Measurements from ENCODE around the gene VWA8. TPM values are rescaled to one million over a fixed set of nuclear protein-coding genes. Genes with fewer than 3 reads are reported as not detected.

Gene VWA8
- total and polyA plus RNA-seq, 2 of the 8 experiments (the other 6 are each of a cell fraction or from before 2014, with no cell fraction given), result 5.9 to 19.6 TPM

GRCh38 chr13:41578371-41578770 is 382.5 kb downstream of the VWA8 start:
- Histone ChIP-seq H3K56ac (replicated peaks; ENCODE audit: insufficient read length, low read depth, low read length) (no peak overlapping the region), H3K36me3 (ENCODE audit: control insufficient read depth in 2 of 4, insufficient read depth in 4 of 4, low read length in 3 of 4) (no peaks in the 10 kb centered on the region), H2BK15ac (ENCODE audit: low read length) (no peak overlapping the region), H2AK5ac (ENCODE audit: low read depth, low read length) (no peak overlapping the region), H3K23ac (ENCODE audit: insufficient read length) (no peak overlapping the region), H2BK12ac (ENCODE audit: low read depth, low read length) (no peak overlapping the region), H4K91ac (replicated peaks; ENCODE audit: insufficient read length, low read length) (no peak overlapping the region), H3K79me1 (ENCODE audit: low read depth, low read length) (no peaks in the 10 kb centered on the region), H4K20me1 (replicated peaks in 1 of 2; ENCODE audit: control insufficient read depth in 1 of 2, insufficient read depth in 2 of 2, low read length in 2 of 2) (no peaks in the 10 kb centered on the region), H3K27ac (ENCODE audit: low read depth, low read length) (no peak overlapping the region), H3K14ac (ENCODE audit: insufficient read length) (no peak overlapping the region), H3K79me2 (ENCODE audit: control insufficient read depth in 1 of 2, insufficient read depth in 2 of 2, low read length in 2 of 2) (no peaks in the 10 kb centered on the region), H2BK20ac (ENCODE audit: low read length) (no peak overlapping the region), H3K27me3 (replicated peaks in 1 of 4; ENCODE audit: control insufficient read depth in 3 of 4, extremely low read depth in 1 of 4, insufficient read depth in 3 of 4, low read length in 3 of 4) (no peaks in the 10 kb centered on the region), H3K23me2 (ENCODE audit: low read depth, low read length) (no peaks in the 10 kb centered on the region), H3K4me3 (ENCODE audit: extremely low read depth in 1 of 4, insufficient read depth in 2 of 4, low read depth in 3 of 4, low read length in 4 of 4) (no peak overlapping the region), H3K4me1 (replicated peaks in 1 of 4; ENCODE audit: control insufficient read depth in 3 of 4, insufficient read depth in 4 of 4, low read length in 3 of 4) (peaks cover 0 to 3% (median 0%) of the 10 kb centered on the region in 4 experiments; a peak in 1 of 7 replicates), H4K8ac (ENCODE audit: extremely low read depth, insufficient read depth, low read length) (no peak overlapping the region), H2BK120ac (replicated peaks; ENCODE audit: low read depth, low read length) (no peak overlapping the region), H3K9me3 (ENCODE audit: insufficient read depth in 2 of 2, low read depth in 1 of 2, low read length in 1 of 2) (no peaks in the 10 kb centered on the region; a peak in 1 of 4 replicates), H3K4me2 (ENCODE audit: insufficient read depth in 1 of 2, low read depth in 2 of 2, low read length in 2 of 2) (no peak overlapping the region), H2AFZ (ENCODE audit: low read length) (no peak overlapping the region), H4K5ac (ENCODE audit: insufficient read length, low read depth, low read length) (no peak overlapping the region), H3K4ac (replicated peaks; ENCODE audit: insufficient read length, low read depth, low read length) (no peak overlapping the region), H3K18ac (ENCODE audit: extremely low read depth, low read length) (no peak overlapping the region), H2BK5ac (ENCODE audit: low read depth, low read length) (no peak overlapping the region), H3K9ac (replicated peaks in 1 of 4; ENCODE audit: extremely low read depth in 1 of 4, low read depth in 3 of 4, low read length in 3 of 4) (no peak overlapping the region)
- ChIA-PET CTCF (ENCODE audit: partially characterized antibody) (interaction anchor here (1.0 to 2.3 kb wide), 3 partner anchors 9 to 20 kb away, joined by 3 to 8 read pairs (median 3); no protein-coding TSS in a partner anchor), POLR2A (ENCODE audit: partially characterized antibody) (no interaction called here)
- no peak for TF ChIP-seq RXRA (IDR thresholded peaks at IDR 0.05; ENCODE audit: insufficient read depth, low read depth, low read length)
- no peak for TF ChIP-seq GABPA (IDR thresholded peaks at IDR 0.05; ENCODE audit: borderline replicate concordance, insufficient read depth, low read length)
- no peak for TF ChIP-seq HDAC2 (IDR thresholded peaks at IDR 0.05; ENCODE audit: borderline replicate concordance in 1 of 2, low read depth in 2 of 2, low read length in 2 of 2)
- TF ChIP-seq HDAC6 (IDR thresholded peaks at IDR 0.05; ENCODE audit: low read depth, low read length), result no peak
- no peak for TF ChIP-seq JUN (IDR thresholded peaks at IDR 0.05; ENCODE audit: low read depth, low read length)
- TF ChIP-seq NRF1 (IDR thresholded peaks at IDR 0.05; ENCODE audit: low read depth, low read length), result no peak
- TF ChIP-seq ASH2L (IDR thresholded peaks at IDR 0.05; ENCODE audit: low read length), result no peak
- DNase-seq (ENCODE audit: low read depth in 1 of 2, low spot score in 2 of 2) (no peak), FAIRE-seq (no peak)
- 88% methylated on average over 5 of the region's 5 CpGs; no CpG with 5 or more reads in 1 of the 2 experiments for WGBS, 2 experiments (ENCODE audit: extremely low coverage in 1 of 2, insufficient coverage in 1 of 2, insufficient read length in 1 of 2, insufficient replicate concordance in 2 of 2, low coverage in 1 of 2, low lambda C conversion rate in 2 of 2, missing lambda C conversion rate in 1 of 2)
